Ectodermal cell (in vitro differentiated cells): ENCODE data around the gene C19orf33.
A peak's percentile ranks its signal among the peaks of the same experiment; 100 is the strongest.

Experiments used
- H3K27ac ChIP-seq: 2 replicates; pipeline ENCODE4 v1.7.0; 2013; ENCODE audit warnings: mild to moderate bottlenecking, low read depth, low read length; ENCODE audit not compliant: insufficient read depth, poor library complexity, severe bottlenecking
- H3K27me3 ChIP-seq: 2 replicates; pipeline ENCODE4 v1.7.0; 2013; ENCODE audit warnings: mild to moderate bottlenecking, low read length; ENCODE audit not compliant: insufficient read depth, control insufficient read depth, poor library complexity, severe bottlenecking
- H3K36me3 ChIP-seq: one replicate; pipeline ENCODE4 v1.7.0; 2013; ENCODE audit warnings: low read length; ENCODE audit not compliant: control insufficient read depth, insufficient read depth
- H3K4me1 ChIP-seq: one replicate; pipeline ENCODE4 v1.7.0; 2013; ENCODE audit warnings: low read length; ENCODE audit not compliant: control insufficient read depth, insufficient read depth
- H3K4me3 ChIP-seq: 2 replicates; pipeline ENCODE4 v1.7.0; 2013; ENCODE audit warnings: low read depth, low read length, control low read depth; ENCODE audit not compliant: insufficient read depth
- H3K9me3 ChIP-seq: 2 replicates; pipeline ENCODE4 v1.7.0; 2013; ENCODE audit warnings: mild to moderate bottlenecking, low read length, moderate library complexity; ENCODE audit not compliant: control insufficient read depth
- WGBS, 2 experiments: methylation state at CpG; one replicate each; pipeline ENCODE4 v1.1.7; 2013; ENCODE audit warnings: missing lambda C conversion rate in 2 of 2; 5-methylcytosine and 5-hydroxymethylcytosine counted together

The C19orf33 gene

GRCh38 chr19:38266981-38267597, 37.0 kb upstream of the C19orf33 start:
- Histone ChIP-seq H3K36me3 (no peaks in the 10 kb centered on the region), H3K4me1 (peaks cover 22% of the 10 kb centered on the region), H3K4me3 (no peak overlapping the region), H3K27ac (no peak overlapping the region), H3K27me3 (no peaks in the 10 kb centered on the region), H3K9me3 (no peaks in the 10 kb centered on the region)
- 82 to 84% methylated on average over 12 of the region's 12 CpGs for WGBS, 2 experiments

GRCh38 chr19:38267761-38268483, 36.1 kb upstream of the C19orf33 start:
- Histone ChIP-seq H3K4me3 (no peak overlapping the region), H3K4me1 (peaks cover 22% of the 10 kb centered on the region), H3K27me3 (no peaks in the 10 kb centered on the region), H3K36me3 (no peaks in the 10 kb centered on the region), H3K9me3 (no peaks in the 10 kb centered on the region), H3K27ac (no peak overlapping the region)
- 70 to 73% methylated on average over 12 of the region's 12 CpGs for WGBS, 2 experiments

GRCh38 chr19:38268539-38268938, 35.5 kb upstream of the C19orf33 start:
- Histone ChIP-seq H3K27me3 (no peaks in the 10 kb centered on the region), H3K4me3 (no peak overlapping the region), H3K4me1 (peaks cover 22% of the 10 kb centered on the region), H3K9me3 (no peaks in the 10 kb centered on the region), H3K36me3 (no peaks in the 10 kb centered on the region), H3K27ac (no peak overlapping the region)
- 68 to 70% methylated on average over 8 of the region's 8 CpGs for WGBS, 2 experiments

GRCh38 chr19:38270587-38271167, 33.4 kb upstream of the C19orf33 start:
- WGBS, 2 experiments = 66% methylated on average over 5 of the region's 5 CpGs
- H3K4me3 ChIP-seq = no peak overlapping the region
- no peaks in the 10 kb centered on the region for H3K27me3 ChIP-seq
- no peaks in the 10 kb centered on the region for H3K9me3 ChIP-seq
- peak overlapping the region; percentile 27 for H3K27ac ChIP-seq
- H3K4me1 ChIP-seq = peaks cover 22% of the 10 kb centered on the region
- no peaks in the 10 kb centered on the region for H3K36me3 ChIP-seq

- Histone ChIP-seq H3K27ac (no peak overlapping the region), H3K27me3 (no peaks in the 10 kb centered on the region), H3K9me3 (no peaks in the 10 kb centered on the region), H3K4me1 (peaks cover 10% of the 10 kb centered on the region), H3K36me3 (no peaks in the 10 kb centered on the region), H3K4me3 (no peak overlapping the region)
- WGBS, 2 experiments = 74 to 80% methylated on average over 2 of the region's 2 CpGs
These were observed 30.6 kb upstream of the C19orf33 start for GRCh38 chr19:38273499-38273898.

- no peak overlapping the region for H3K27ac ChIP-seq
- 91 to 95% methylated on average over 8 of the region's 9 CpGs for WGBS, 2 experiments
These were observed 29.3 kb upstream of the C19orf33 start for GRCh38 chr19:38274739-38275138.

GRCh38 chr19:38276942-38277517, 27.0 kb upstream of the C19orf33 start:
- Histone ChIP-seq H3K4me1 (peaks cover 10% of the 10 kb centered on the region), H3K27me3 (no peaks in the 10 kb centered on the region), H3K9me3 (no peaks in the 10 kb centered on the region), H3K4me3 (no peak overlapping the region), H3K27ac (no peak overlapping the region), H3K36me3 (no peaks in the 10 kb centered on the region)
- 88 to 93% methylated on average over 7 of the region's 7 CpGs for WGBS, 2 experiments

More at GRCh38 chr19:38274739-38275138, 29.3 kb upstream of the C19orf33 start:
- H3K36me3 ChIP-seq = no peaks in the 10 kb centered on the region
- H3K4me3 ChIP-seq = no peak overlapping the region
- no peaks in the 10 kb centered on the region for H3K9me3 ChIP-seq
- no peaks in the 10 kb centered on the region for H3K27me3 ChIP-seq
- H3K4me1 ChIP-seq = peaks cover 14% of the 10 kb centered on the region

- Histone ChIP-seq H3K36me3 (no peaks in the 10 kb centered on the region), H3K4me3 (no peak overlapping the region), H3K4me1 (peaks cover 10% of the 10 kb centered on the region), H3K9me3 (no peaks in the 10 kb centered on the region), H3K27me3 (no peaks in the 10 kb centered on the region), H3K27ac (no peak overlapping the region)
- WGBS, 2 experiments = 92 to 96% methylated on average over 5 of the region's 5 CpGs
These were observed 26.5 kb upstream of the C19orf33 start for GRCh38 chr19:38277549-38277948.

GRCh38 chr19:38277969-38278680, 25.9 kb upstream of the C19orf33 start:
- WGBS, 2 experiments = 86 to 89% methylated on average over 9 of the region's 9 CpGs

GRCh38 chr19:38278751-38279150, 25.3 kb upstream of the C19orf33 start:
- Histone ChIP-seq H3K27ac (no peak overlapping the region), H3K4me3 (no peak overlapping the region), H3K27me3 (no peaks in the 10 kb centered on the region), H3K4me1 (peaks cover 10% of the 10 kb centered on the region), H3K36me3 (no peaks in the 10 kb centered on the region), H3K9me3 (no peaks in the 10 kb centered on the region)
- 85 to 100% methylated on average over 2 of the region's 2 CpGs for WGBS, 2 experiments

More at GRCh38 chr19:38277969-38278680, 25.9 kb upstream of the C19orf33 start:
- no peaks in the 10 kb centered on the region for H3K36me3 ChIP-seq
- H3K9me3 ChIP-seq = no peaks in the 10 kb centered on the region
- peaks cover 10% of the 10 kb centered on the region for H3K4me1 ChIP-seq
- no peak overlapping the region for H3K4me3 ChIP-seq
- H3K27me3 ChIP-seq = no peaks in the 10 kb centered on the region
- no peak overlapping the region for H3K27ac ChIP-seq
